Right lobe of liver (tissue), 4 donors: ENCODE measurements around the gene CYP27B1.

ENCODE experiments used
- POLR2A ChIP-seq: fragments of 450-650 bp; IDR thresholded peaks from one replicate; pipeline ENCODE4 v1.6.1; 2017; ENCODE audit warnings: antibody characterized with exemption, mild to moderate bottlenecking
- TF ChIP-seq, protein P1 (sequence below), 4 donors: fragments of 200-600 bp in 3 of 4; fragments of 450-650 bp in 1 of 4; IDR thresholded peaks; one replicate each; pipeline versions ENCODE4 v1.5.1 to v1.8.0; 2016 to 2022; ENCODE audit warnings: antibody characterized with exemption in 4 of 4, mild to moderate bottlenecking in 2 of 4
- donor health status: DM: no; HTN: no; CAD: no.
- donor health status: DM: no; HTN: no; CAD: no.
- donor health status: DM: no; HTN: yes; CAD: no.

GRCh38 chr12:57766464-57767304 lies at the start of gene CYP27B1:
- TF ChIP-seq, protein P1, sequence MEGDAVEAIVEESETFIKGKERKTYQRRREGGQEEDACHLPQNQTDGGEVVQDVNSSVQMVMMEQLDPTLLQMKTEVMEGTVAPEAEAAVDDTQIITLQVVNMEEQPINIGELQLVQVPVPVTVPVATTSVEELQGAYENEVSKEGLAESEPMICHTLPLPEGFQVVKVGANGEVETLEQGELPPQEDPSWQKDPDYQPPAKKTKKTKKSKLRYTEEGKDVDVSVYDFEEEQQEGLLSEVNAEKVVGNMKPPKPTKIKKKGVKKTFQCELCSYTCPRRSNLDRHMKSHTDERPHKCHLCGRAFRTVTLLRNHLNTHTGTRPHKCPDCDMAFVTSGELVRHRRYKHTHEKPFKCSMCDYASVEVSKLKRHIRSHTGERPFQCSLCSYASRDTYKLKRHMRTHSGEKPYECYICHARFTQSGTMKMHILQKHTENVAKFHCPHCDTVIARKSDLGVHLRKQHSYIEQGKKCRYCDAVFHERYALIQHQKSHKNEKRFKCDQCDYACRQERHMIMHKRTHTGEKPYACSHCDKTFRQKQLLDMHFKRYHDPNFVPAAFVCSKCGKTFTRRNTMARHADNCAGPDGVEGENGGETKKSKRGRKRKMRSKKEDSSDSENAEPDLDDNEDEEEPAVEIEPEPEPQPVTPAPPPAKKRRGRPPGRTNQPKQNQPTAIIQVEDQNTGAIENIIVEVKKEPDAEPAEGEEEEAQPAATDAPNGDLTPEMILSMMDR (IDR thresholded peaks at IDR 0.05): no peak
- no peak for TF ChIP-seq POLR2A
